ENCODE measurements around the gene BHLHE23. TPM values are rescaled to one million over a fixed set of nuclear protein-coding genes. Genes with fewer than 3 reads are reported as not detected.

BHLHE23 gene
- polyA plus RNA-seq, 4 donors = not detected

DNA sequence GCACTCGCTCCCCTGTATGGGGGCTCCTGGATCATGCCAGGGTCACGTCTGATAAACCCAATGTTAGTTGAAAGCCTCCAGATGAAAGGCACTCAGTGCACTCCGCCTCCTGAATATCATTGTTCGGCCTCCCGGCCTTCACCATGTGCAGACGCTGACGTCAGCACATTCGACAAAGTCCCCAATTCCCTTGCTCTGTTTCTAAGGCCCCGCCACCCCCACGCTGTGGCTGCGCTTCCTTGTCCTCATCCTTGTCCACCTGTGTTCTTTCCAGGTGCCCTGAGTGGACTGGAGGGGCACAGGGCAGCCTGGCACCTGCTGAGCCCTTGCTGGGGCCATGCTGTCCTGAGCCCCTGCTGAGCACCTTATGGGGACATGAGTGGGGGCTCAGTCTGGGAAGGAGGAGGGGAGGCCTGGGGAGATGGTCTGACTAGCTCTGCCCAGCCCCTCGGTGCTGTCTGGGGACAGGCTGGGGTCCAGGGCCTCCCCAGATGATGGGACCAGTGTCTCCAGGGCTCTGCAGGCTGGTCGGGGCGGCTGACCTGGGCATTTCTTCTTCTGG is 9.8 kb upstream of the BHLHE23 start:
- WGBS, 3 donors = 64 to 80% (median 77%) methylated on average over 13 to 14 of the region's 14 CpGs
- peaks cover 0 to 57% (median 32%) of the 10 kb centered on the region in 3 donors for H3K27me3 ChIP-seq (ENCODE audit: control insufficient read depth in 3 of 3, insufficient read depth in 3 of 3, low read length in 3 of 3)

DNA sequence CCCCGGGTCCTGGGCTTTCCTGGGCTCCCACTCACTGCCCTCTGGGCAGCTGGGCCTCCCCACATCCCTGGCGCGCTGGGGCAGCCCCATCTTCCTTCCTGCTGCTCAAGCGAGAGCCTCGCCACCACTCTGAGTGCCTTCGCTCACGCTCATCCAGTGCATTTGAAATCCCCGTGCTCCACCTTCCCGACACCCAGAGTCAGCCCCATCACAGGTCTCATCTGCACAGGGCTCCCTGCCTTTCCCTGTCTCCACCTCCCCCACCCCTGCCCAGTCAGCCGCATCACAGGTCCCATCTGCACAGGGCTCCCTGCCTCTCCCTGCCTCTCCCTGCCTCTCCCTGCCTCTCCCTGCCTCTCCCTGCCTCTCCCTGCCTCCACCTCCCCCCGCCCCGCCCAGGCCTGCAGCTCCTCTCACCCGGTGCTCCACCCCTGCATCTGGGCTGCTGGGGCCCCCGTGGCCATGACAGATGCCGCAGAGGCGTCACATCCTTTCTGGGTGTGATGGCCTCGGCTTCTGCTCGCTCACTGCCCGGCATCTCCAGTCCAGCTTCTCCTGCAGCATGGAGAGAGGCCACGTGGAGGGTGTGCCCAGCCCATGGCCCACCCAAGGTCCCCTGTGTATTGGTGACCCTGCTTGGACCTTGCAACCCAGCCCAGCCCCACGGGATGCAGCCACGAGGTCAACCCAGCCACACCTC is 9.0 kb upstream of the BHLHE23 start:
- peaks cover 0 to 9% of the 10 kb centered on the region in 2 donors for H3K9me3 ChIP-seq (ENCODE audit: control insufficient read depth in 2 of 2, insufficient read depth in 1 of 2, low read depth in 1 of 2, low read length in 1 of 2)
- no peak for DNase-seq
- 66 to 72% (median 71%) methylated on average over 21 of the region's 22 CpGs for WGBS, 3 donors
- no peak for FAIRE-seq
- no peaks in the 10 kb centered on the region for H3K36me3 ChIP-seq (ENCODE audit: control insufficient read depth in 3 of 3, insufficient read depth in 2 of 3, low read depth in 1 of 3, low read length in 3 of 3)
- no peak overlapping the region for H3K4me3 ChIP-seq (ENCODE audit: low read depth in 1 of 3, low read length in 3 of 3)
- peaks cover 0 to 61% (median 32%) of the 10 kb centered on the region in 3 donors for H3K27me3 ChIP-seq (ENCODE audit: control insufficient read depth in 3 of 3, insufficient read depth in 3 of 3, low read length in 3 of 3)
- no peak overlapping the region for H3K27ac ChIP-seq (ENCODE audit: low read depth in 1 of 3, low read length in 2 of 3)
- H3K4me1 ChIP-seq (ENCODE audit: control insufficient read depth in 3 of 3, insufficient read depth in 2 of 3, low read depth in 1 of 3, low read length in 2 of 3) = no peaks in the 10 kb centered on the region

More for the DNA sequence above, 9.8 kb upstream of the BHLHE23 start:
- Histone ChIP-seq H3K36me3 (ENCODE audit: control insufficient read depth in 3 of 3, insufficient read depth in 2 of 3, low read depth in 1 of 3, low read length in 3 of 3) (no peaks in the 10 kb centered on the region), H3K9me3 (ENCODE audit: control insufficient read depth in 2 of 2, insufficient read depth in 1 of 2, low read depth in 1 of 2, low read length in 1 of 2) (peaks cover 0 to 9% of the 10 kb centered on the region in 2 donors), H3K4me1 (ENCODE audit: control insufficient read depth in 3 of 3, insufficient read depth in 2 of 3, low read depth in 1 of 3, low read length in 2 of 3) (no peaks in the 10 kb centered on the region), H3K27ac (ENCODE audit: low read depth in 1 of 3, low read length in 2 of 3) (no peak overlapping the region), H3K4me3 (ENCODE audit: low read depth in 1 of 3, low read length in 3 of 3) (no peak overlapping the region)
- no peak for FAIRE-seq
- no peak for DNase-seq

DNA sequence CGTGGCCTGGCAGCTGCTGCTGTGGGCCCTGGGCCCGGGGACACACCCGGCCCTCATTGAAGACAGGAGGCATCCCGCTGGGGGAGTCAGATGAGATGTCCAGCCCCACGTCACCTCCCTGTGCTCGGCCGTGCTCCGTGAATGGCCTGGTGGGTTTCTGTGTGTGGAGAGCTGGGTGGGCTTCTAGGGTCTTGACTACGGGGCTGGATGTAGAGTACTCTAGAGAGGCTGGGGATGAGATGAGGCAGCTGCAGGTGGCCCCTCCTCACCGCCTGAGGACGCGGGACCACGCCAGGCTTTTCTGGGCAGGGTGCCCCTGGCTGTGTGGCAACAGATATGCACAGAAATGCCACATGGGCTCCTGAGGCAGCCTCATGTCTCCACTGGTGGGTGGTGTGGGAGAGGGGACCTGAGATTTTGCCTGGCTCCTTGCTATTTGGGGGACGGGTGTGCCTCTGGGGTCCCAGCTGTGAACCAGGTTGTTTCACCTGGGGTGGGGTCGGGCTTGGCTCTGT is 8.4 kb upstream of the BHLHE23 start:
- no peak for DNase-seq
- 47 to 62% (median 58%) methylated on average over 15 of the region's 15 CpGs for WGBS, 3 donors
- FAIRE-seq = no peak

DNA sequence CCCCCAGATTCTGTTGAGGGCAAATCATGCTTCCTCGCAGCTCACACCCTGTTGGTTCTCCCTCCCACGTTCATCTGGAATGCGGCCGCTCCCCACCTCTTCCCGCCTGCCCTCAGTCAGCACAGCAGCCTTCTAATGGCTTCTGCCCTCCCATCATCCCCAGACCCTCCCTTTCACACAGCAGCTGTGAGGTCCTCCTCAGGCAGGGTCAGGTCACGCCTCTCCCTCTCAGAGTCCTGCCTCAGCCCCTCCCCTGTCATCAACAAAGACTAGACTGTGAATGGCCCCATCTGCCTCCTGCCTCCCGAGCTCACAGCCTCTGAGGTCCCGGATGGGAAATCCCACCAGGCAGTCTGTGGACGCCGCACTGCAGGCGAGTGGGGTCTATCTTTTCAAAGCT is 7.9 kb upstream of the BHLHE23 start:
- H3K27me3 ChIP-seq (ENCODE audit: control insufficient read depth in 3 of 3, insufficient read depth in 3 of 3, low read length in 3 of 3) = peaks cover 0 to 69% (median 34%) of the 10 kb centered on the region in 3 donors
- H3K9me3 ChIP-seq (ENCODE audit: control insufficient read depth in 2 of 2, insufficient read depth in 1 of 2, low read depth in 1 of 2, low read length in 1 of 2) = peaks cover 0 to 5% of the 10 kb centered on the region in 2 donors
- no peaks in the 10 kb centered on the region for H3K36me3 ChIP-seq (ENCODE audit: control insufficient read depth in 3 of 3, insufficient read depth in 2 of 3, low read depth in 1 of 3, low read length in 3 of 3)
- FAIRE-seq = no peak
- DNase-seq = peak in 1 of 2 donors; percentile 12
- WGBS, 3 donors = 11 to 27% (median 13%) methylated on average over 11 of the region's 11 CpGs
- H3K4me1 ChIP-seq (ENCODE audit: control insufficient read depth in 3 of 3, insufficient read depth in 2 of 3, low read depth in 1 of 3, low read length in 2 of 3) = no peaks in the 10 kb centered on the region
- H3K4me3 ChIP-seq (ENCODE audit: low read depth in 1 of 3, low read length in 3 of 3) = no peak overlapping the region
- H3K27ac ChIP-seq (ENCODE audit: low read depth in 1 of 3, low read length in 2 of 3) = no peak overlapping the region

More for the DNA sequence above, 8.4 kb upstream of the BHLHE23 start:
- Histone ChIP-seq H3K27ac (ENCODE audit: low read depth in 1 of 3, low read length in 2 of 3) (no peak overlapping the region), H3K36me3 (ENCODE audit: control insufficient read depth in 3 of 3, insufficient read depth in 2 of 3, low read depth in 1 of 3, low read length in 3 of 3) (no peaks in the 10 kb centered on the region), H3K4me1 (ENCODE audit: control insufficient read depth in 3 of 3, insufficient read depth in 2 of 3, low read depth in 1 of 3, low read length in 2 of 3) (no peaks in the 10 kb centered on the region), H3K27me3 (ENCODE audit: control insufficient read depth in 3 of 3, insufficient read depth in 3 of 3, low read length in 3 of 3) (peaks cover 0 to 64% (median 30%) of the 10 kb centered on the region in 3 donors), H3K9me3 (ENCODE audit: control insufficient read depth in 2 of 2, insufficient read depth in 1 of 2, low read depth in 1 of 2, low read length in 1 of 2) (peaks cover 0 to 5% of the 10 kb centered on the region in 2 donors), H3K4me3 (ENCODE audit: low read depth in 1 of 3, low read length in 3 of 3) (no peak overlapping the region)

DNA sequence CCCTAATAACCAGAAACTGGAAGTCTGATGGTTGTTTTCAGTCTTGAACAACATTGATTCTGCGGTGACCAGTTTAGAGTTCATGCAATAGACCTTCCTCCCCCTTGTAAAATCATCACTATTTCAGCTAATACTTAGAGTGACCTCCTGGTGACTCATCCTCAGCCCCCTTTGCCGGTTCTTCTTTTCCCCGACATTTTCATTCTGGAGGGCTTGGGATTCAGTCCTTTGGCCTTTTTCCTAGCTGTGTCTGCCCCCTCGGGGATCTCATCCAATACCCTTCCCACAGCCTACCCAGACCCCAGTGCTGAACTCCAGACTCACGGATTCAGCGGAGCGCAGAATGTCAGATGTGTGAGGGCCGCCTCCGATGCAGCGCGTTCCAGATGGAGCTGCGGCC is 7.5 kb upstream of the BHLHE23 start:
- 20 to 33% (median 24%) methylated on average over 12 of the region's 12 CpGs for WGBS, 3 donors
- DNase-seq (no peak), FAIRE-seq (no peak)
- Histone ChIP-seq H3K27ac (ENCODE audit: low read depth in 1 of 3, low read length in 2 of 3) (no peak overlapping the region), H3K9me3 (ENCODE audit: control insufficient read depth in 2 of 2, insufficient read depth in 1 of 2, low read depth in 1 of 2, low read length in 1 of 2) (peaks cover 0 to 5% of the 10 kb centered on the region in 2 donors), H3K27me3 (ENCODE audit: control insufficient read depth in 3 of 3, insufficient read depth in 3 of 3, low read length in 3 of 3) (peaks cover 0 to 69% (median 36%) of the 10 kb centered on the region in 3 donors), H3K4me1 (ENCODE audit: control insufficient read depth in 3 of 3, insufficient read depth in 2 of 3, low read depth in 1 of 3, low read length in 2 of 3) (peaks cover 0 to 1% (median 0%) of the 10 kb centered on the region in 3 donors), H3K36me3 (ENCODE audit: control insufficient read depth in 3 of 3, insufficient read depth in 2 of 3, low read depth in 1 of 3, low read length in 3 of 3) (no peaks in the 10 kb centered on the region), H3K4me3 (ENCODE audit: low read depth in 1 of 3, low read length in 3 of 3) (no peak overlapping the region)

DNA sequence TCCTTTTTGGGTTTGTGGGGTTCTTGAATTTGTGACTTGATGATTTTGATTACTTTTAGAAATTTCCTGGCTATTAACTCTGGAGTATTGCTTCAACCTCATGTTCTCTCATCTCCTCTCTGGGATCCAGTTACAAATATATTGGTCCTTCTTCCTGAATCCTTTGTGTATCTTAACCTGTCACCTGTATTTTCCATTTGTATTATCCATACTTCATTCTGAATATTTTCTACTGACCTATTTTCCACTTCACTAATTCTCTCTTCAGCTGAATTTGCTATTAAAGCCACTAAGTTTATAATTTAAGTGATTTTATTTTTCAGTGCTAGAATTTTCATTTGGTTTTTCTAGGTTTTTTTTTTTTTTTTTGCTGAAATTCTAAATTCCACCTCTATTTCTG is 6.4 kb upstream of the BHLHE23 start:
- Histone ChIP-seq H3K9me3 (ENCODE audit: control insufficient read depth in 2 of 2, insufficient read depth in 1 of 2, low read depth in 1 of 2, low read length in 1 of 2) (peaks cover 0 to 5% of the 10 kb centered on the region in 2 donors), H3K27me3 (ENCODE audit: control insufficient read depth in 3 of 3, insufficient read depth in 3 of 3, low read length in 3 of 3) (peaks cover 3 to 80% (median 41%) of the 10 kb centered on the region in 3 donors), H3K4me3 (ENCODE audit: low read depth in 1 of 3, low read length in 3 of 3) (no peak overlapping the region), H3K36me3 (ENCODE audit: control insufficient read depth in 3 of 3, insufficient read depth in 2 of 3, low read depth in 1 of 3, low read length in 3 of 3) (no peaks in the 10 kb centered on the region), H3K4me1 (ENCODE audit: control insufficient read depth in 3 of 3, insufficient read depth in 2 of 3, low read depth in 1 of 3, low read length in 2 of 3) (peaks cover 0 to 8% (median 0%) of the 10 kb centered on the region in 3 donors), H3K27ac (ENCODE audit: low read depth in 1 of 3, low read length in 2 of 3) (no peak overlapping the region)
- DNase-seq = no peak
- no peak for FAIRE-seq

DNA sequence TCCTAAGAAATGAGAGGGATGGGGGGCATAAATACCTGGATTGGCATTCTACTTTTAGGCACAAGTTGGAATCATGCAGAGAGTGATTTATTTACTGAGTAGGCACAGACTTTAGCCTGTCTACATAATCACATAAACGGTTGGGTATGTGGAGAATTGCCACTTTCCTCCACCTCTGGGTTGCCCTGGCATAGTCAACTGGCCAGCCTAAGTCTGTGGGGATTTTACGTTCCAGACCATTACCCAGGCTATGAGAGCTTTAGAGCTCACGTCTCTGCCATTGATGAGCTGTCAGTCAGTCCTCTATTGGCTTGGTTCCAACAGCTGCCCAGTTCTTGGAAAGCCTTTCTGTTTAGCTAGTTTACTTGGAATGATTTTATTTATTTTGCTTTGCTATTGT is 5.0 kb upstream of the BHLHE23 start:
- Histone ChIP-seq H3K9me3 (ENCODE audit: control insufficient read depth in 2 of 2, insufficient read depth in 1 of 2, low read depth in 1 of 2, low read length in 1 of 2) (peaks cover 0 to 5% of the 10 kb centered on the region in 2 donors), H3K36me3 (ENCODE audit: control insufficient read depth in 3 of 3, insufficient read depth in 2 of 3, low read depth in 1 of 3, low read length in 3 of 3) (no peaks in the 10 kb centered on the region), H3K27me3 (ENCODE audit: control insufficient read depth in 3 of 3, insufficient read depth in 3 of 3, low read length in 3 of 3) (peaks cover 16 to 89% (median 47%) of the 10 kb centered on the region in 3 donors), H3K4me1 (ENCODE audit: control insufficient read depth in 3 of 3, insufficient read depth in 2 of 3, low read depth in 1 of 3, low read length in 2 of 3) (peaks cover 0 to 8% (median 0%) of the 10 kb centered on the region in 3 donors), H3K4me3 (ENCODE audit: low read depth in 1 of 3, low read length in 3 of 3) (no peak overlapping the region), H3K27ac (ENCODE audit: low read depth in 1 of 3, low read length in 2 of 3) (no peak overlapping the region)
- FAIRE-seq = no peak
- WGBS, 3 donors = 28 to 44% (median 29%) methylated on average over 3 of the region's 3 CpGs
- DNase-seq = no peak

DNA sequence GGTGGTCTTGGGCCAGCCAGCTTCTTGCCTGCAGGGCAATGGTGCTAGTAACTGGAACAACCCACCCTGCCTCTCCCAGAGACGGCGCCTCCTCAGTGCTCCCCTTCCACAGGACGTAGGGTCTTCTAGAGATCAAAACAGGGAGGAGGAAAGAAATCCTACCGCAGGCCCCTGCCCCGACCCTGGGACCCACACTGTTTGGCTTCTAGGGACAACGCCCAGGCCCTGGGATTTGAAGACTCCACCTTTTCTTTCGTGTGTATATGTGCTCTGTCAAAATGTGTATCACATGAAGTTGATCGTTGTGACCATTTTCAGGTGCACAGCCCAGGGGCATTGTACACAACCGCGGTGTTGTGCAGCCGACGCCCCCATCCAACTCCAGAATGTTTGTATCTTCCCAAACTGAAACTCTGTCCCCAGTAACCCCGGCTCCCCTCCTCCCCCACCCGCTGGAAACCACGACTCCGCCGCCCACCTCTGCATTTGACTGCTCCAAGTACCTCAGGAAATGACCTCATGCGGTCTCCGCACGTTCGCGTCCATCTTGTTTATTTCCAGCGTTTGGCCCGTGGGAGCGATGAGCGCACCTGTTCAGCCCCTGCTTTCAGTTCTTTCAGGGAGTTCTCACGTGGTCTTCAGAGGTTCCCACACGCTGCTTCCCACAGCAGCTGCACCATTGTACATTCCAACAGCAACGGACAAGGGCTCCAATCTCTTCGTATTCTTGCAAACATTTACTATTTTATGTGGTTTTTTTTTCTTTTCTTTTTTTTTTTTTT is 3.4 kb upstream of the BHLHE23 start:
- WGBS, 3 donors = 11 to 17% (median 12%) methylated on average over 27 to 30 of the region's 30 CpGs
- no peak for FAIRE-seq

More for the DNA sequence above, 3.4 kb upstream of the BHLHE23 start:
- Histone ChIP-seq H3K4me1 (ENCODE audit: control insufficient read depth in 3 of 3, insufficient read depth in 2 of 3, low read depth in 1 of 3, low read length in 2 of 3) (peaks cover 0 to 8% (median 0%) of the 10 kb centered on the region in 3 donors), H3K4me3 (ENCODE audit: low read depth in 1 of 3, low read length in 3 of 3) (peak overlapping the region in 1 of 3 donors; percentile 4), H3K27ac (ENCODE audit: low read depth in 1 of 3, low read length in 2 of 3) (peak overlapping the region in 1 of 3 donors; percentile 6), H3K9me3 (ENCODE audit: control insufficient read depth in 2 of 2, insufficient read depth in 1 of 2, low read depth in 1 of 2, low read length in 1 of 2) (peaks cover 0 to 5% of the 10 kb centered on the region in 2 donors), H3K27me3 (ENCODE audit: control insufficient read depth in 3 of 3, insufficient read depth in 3 of 3, low read length in 3 of 3) (peaks cover 31 to 89% (median 49%) of the 10 kb centered on the region in 3 donors), H3K36me3 (ENCODE audit: control insufficient read depth in 3 of 3, insufficient read depth in 2 of 3, low read depth in 1 of 3, low read length in 3 of 3) (no peaks in the 10 kb centered on the region)
- peak; percentile 18 to 38 for DNase-seq

Data from small intestine (tissue), 7 donors.